Tibial nerve (tissue), 4 donors: Measurements from ENCODE around the gene DENND2C. TPM values are rescaled to one million over a fixed set of nuclear protein-coding genes. Genes with fewer than 3 reads are reported as not detected.

ENCODE experiments used
- DNase-seq, 2 donors: peaks; one replicate each; pipeline ENCODE4 v3.0.0-alpha.2; 2019; ENCODE audit warnings: low spot score in 2 of 2
- H3K27ac ChIP-seq, 4 donors: fragments of 200-600 bp; sonication (generic) in 3 of 4; one replicate each; pipeline ENCODE4 v1.5.1; 2017 to 2019; ENCODE audit warnings: mild to moderate bottlenecking in 1 of 4
- H3K27me3 ChIP-seq, 2 donors: fragments of 200-600 bp; sonication (generic) in 1 of 2; one replicate each; pipeline versions ENCODE4 v1.5.1 to v1.6.0; 2017 to 2019
- H3K36me3 ChIP-seq, 3 donors: fragments of 200-600 bp; sonication (generic); one replicate each; pipeline ENCODE4 v1.5.1; 2018 to 2019
- H3K4me1 ChIP-seq, 4 donors: fragments of 200-600 bp; sonication (generic) in 3 of 4; one replicate each; pipeline ENCODE4 v1.5.1; 2017 to 2019
- H3K4me3 ChIP-seq, 4 donors: fragments of 200-600 bp; sonication (generic) in 3 of 4; one replicate each; pipeline ENCODE4 v1.5.1; 2017 to 2019; ENCODE audit warnings: mild to moderate bottlenecking in 1 of 4, moderate library complexity in 1 of 4
- H3K9me3 ChIP-seq, 4 donors: fragments of 200-600 bp; sonication (generic) in 3 of 4; one replicate each; pipeline ENCODE4 v1.5.1; 2017 to 2019
- EP300 ChIP-seq, 2 donors: sonication (generic); formaldehyde crosslinking; IDR thresholded peaks; one replicate each; pipeline ENCODE4 v1.6.1; 2017; ENCODE audit warnings: antibody characterized with exemption in 2 of 2, mild to moderate bottlenecking in 1 of 2
- POLR2A ChIP-seq, 2 donors: fragments of 450-650 bp; IDR thresholded peaks; one replicate each; pipeline ENCODE4 v1.6.1; 2017; ENCODE audit warnings: antibody characterized with exemption in 2 of 2, mild to moderate bottlenecking in 2 of 2, moderate library complexity in 2 of 2
- WGBS, 2 donors: methylation state at CpG; one replicate each; pipeline ENCODE4 v1.1.5; 2018; 5-methylcytosine and 5-hydroxymethylcytosine counted together
- total RNA-seq, 4 donors: library from RNA; depleted of rRNA; stranded (reverse); fragments of >200 nt; gene quantifications; one replicate each; pipeline ENCODE4 v1.1.0, GENCODE V29; 2016
- TF ChIP-seq, protein P1 (sequence below), 5 experiments: fragments of 200-600 bp in 3 of 5; fragments of 450-650 bp in 2 of 5; sonication (generic) in 3 of 5; IDR thresholded peaks; one replicate each; pipeline ENCODE4 v1.5.1; 2016 to 2019; ENCODE audit warnings: antibody characterized with exemption in 5 of 5, mild to moderate bottlenecking in 3 of 5, moderate library complexity in 2 of 5

DENND2C gene
- total RNA-seq, 4 donors from 2014 or later = 2.4 to 4.5 (median 3.3) TPM

DNA sequence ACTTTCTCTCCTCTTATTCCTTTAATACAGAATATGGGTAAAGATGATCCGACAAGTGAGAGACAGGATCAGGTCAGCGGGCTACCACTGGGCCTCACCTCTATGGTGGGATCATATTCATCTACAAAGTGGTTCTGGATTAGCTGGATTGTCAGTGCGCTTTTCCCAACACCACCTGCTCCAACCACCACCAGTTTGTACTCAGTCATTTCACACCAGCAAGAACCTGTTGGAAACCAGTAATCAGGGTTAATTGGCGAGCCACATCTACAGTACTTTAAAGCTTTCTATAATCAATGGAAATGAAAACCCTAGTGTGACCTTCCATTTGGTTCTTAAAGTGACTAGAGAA is 46.1 kb upstream of the DENND2C start:
- H3K4me1 ChIP-seq = peaks cover 0 to 39% (median 14%) of the 10 kb centered on the region in 4 donors
- DNase-seq = no peak
- H3K27ac ChIP-seq = peak overlapping the region; percentile 92 to 94 (median 93)
- peak overlapping the region; percentile 76 to 96 (median 84) for H3K4me3 ChIP-seq
- H3K36me3 ChIP-seq = peaks cover 3 to 66% (median 18%) of the 10 kb centered on the region in 3 donors
- H3K9me3 ChIP-seq = no peaks in the 10 kb centered on the region
- WGBS, 2 donors = 27 to 29% methylated on average over 4 of the region's 4 CpGs
- no peak for TF ChIP-seq EP300 (IDR thresholded peaks at IDR 0.05)
- TF ChIP-seq POLR2A (IDR thresholded peaks at IDR 0.05) = no peak
- TF ChIP-seq, protein P1, sequence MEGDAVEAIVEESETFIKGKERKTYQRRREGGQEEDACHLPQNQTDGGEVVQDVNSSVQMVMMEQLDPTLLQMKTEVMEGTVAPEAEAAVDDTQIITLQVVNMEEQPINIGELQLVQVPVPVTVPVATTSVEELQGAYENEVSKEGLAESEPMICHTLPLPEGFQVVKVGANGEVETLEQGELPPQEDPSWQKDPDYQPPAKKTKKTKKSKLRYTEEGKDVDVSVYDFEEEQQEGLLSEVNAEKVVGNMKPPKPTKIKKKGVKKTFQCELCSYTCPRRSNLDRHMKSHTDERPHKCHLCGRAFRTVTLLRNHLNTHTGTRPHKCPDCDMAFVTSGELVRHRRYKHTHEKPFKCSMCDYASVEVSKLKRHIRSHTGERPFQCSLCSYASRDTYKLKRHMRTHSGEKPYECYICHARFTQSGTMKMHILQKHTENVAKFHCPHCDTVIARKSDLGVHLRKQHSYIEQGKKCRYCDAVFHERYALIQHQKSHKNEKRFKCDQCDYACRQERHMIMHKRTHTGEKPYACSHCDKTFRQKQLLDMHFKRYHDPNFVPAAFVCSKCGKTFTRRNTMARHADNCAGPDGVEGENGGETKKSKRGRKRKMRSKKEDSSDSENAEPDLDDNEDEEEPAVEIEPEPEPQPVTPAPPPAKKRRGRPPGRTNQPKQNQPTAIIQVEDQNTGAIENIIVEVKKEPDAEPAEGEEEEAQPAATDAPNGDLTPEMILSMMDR (IDR thresholded peaks at IDR 0.05) = no peak
- H3K27me3 ChIP-seq = no peaks in the 10 kb centered on the region

DNA sequence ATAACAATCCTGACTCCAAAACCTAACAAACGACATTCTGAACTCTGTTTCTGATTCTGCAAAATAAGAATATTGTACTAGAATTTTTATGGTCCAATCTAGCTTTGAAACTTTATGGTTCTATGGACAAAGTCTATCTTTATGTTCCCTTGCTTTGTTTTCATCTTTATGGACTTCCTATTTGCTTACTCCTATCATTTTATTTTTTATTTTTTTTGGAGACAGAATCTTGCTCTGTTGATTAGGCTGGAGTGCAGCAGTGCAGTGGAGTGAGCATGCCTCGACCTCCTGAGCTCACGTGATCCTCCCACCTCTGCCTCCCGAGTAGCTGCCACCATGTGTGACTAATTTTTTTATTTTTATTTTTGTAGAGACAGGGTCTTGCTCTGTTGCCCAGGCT is 43.1 kb upstream of the DENND2C start:
- peaks cover 0 to 63% (median 6%) of the 10 kb centered on the region in 3 donors for H3K36me3 ChIP-seq
- no peak for TF ChIP-seq EP300 (IDR thresholded peaks at IDR 0.05)
- TF ChIP-seq, protein P1 (IDR thresholded peaks at IDR 0.05) = no peak
- TF ChIP-seq POLR2A (IDR thresholded peaks at IDR 0.05) = no peak
- H3K27me3 ChIP-seq = no peaks in the 10 kb centered on the region
- H3K4me1 ChIP-seq = peaks cover 0 to 39% (median 14%) of the 10 kb centered on the region in 4 donors
- H3K9me3 ChIP-seq = no peaks in the 10 kb centered on the region
- 72 to 74% methylated on average over 4 of the region's 4 CpGs for WGBS, 2 donors
- no peak overlapping the region for H3K4me3 ChIP-seq
- H3K27ac ChIP-seq = no peak overlapping the region
- DNase-seq = no peak

DNA sequence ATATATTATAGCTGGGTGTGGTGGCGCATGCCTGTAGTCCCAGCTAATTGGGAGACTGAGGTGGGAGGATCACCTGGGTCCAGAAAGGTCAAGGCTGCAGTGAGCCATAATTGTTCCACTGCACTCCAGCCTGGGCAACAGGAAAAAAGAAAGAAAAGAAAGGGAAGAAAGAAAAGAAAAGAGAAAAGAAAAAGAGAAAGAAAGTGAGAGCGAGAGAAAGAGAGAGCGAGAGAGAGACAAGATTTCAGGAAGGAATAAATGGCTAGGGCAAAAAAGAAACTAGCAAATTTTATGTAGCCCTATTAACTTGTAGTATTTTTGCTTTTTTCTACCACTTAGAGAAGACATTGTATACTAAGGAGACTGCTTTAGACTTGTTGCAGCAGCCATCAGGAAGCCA is 40.5 kb upstream of the DENND2C start:
- H3K27me3 ChIP-seq = no peaks in the 10 kb centered on the region
- peaks cover 0 to 26% (median 4%) of the 10 kb centered on the region in 4 donors for H3K4me1 ChIP-seq
- peaks cover 0 to 84% (median 6%) of the 10 kb centered on the region in 3 donors for H3K36me3 ChIP-seq

DNA sequence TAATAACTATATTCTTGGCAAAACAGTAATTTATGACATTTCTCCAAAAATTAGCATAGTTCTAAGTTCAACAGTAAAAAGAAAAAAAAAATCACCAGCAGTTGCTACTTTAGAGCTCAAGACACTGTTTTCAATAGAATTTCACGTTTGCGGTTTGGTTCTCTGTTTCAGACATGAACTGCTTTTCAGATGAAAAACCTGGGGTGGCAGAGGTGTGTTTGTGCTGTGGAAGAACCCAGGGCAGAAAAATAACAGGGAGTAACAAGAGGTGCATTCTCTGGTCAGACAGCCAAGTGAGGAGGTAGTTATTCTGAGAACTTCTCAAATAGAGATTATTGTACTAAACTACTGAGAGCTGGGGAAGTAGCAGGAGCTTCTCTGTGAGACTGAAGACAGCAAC is 37.8 kb upstream of the DENND2C start:
- H3K9me3 ChIP-seq = no peaks in the 10 kb centered on the region
- no peak overlapping the region for H3K4me3 ChIP-seq
- H3K27me3 ChIP-seq = no peaks in the 10 kb centered on the region
- H3K27ac ChIP-seq = no peak overlapping the region
- TF ChIP-seq POLR2A (IDR thresholded peaks at IDR 0.05) = no peak
- H3K4me1 ChIP-seq = no peaks in the 10 kb centered on the region
- WGBS, 2 donors = 85 to 94% methylated on average over 2 of the region's 2 CpGs
- H3K36me3 ChIP-seq = peaks cover 0 to 76% (median 6%) of the 10 kb centered on the region in 3 donors
- DNase-seq = no peak

More for the DNA sequence above, 40.5 kb upstream of the DENND2C start:
- no peaks in the 10 kb centered on the region for H3K9me3 ChIP-seq
- DNase-seq = no peak
- no peak overlapping the region for H3K27ac ChIP-seq
- TF ChIP-seq EP300 (IDR thresholded peaks at IDR 0.05) (no peak), POLR2A (IDR thresholded peaks at IDR 0.05) (no peak)
- TF ChIP-seq, protein P1 (IDR thresholded peaks at IDR 0.05) = no peak
- no peak overlapping the region for H3K4me3 ChIP-seq
- WGBS, 2 donors = 91 to 98% methylated on average over 3 of the region's 3 CpGs

DNA sequence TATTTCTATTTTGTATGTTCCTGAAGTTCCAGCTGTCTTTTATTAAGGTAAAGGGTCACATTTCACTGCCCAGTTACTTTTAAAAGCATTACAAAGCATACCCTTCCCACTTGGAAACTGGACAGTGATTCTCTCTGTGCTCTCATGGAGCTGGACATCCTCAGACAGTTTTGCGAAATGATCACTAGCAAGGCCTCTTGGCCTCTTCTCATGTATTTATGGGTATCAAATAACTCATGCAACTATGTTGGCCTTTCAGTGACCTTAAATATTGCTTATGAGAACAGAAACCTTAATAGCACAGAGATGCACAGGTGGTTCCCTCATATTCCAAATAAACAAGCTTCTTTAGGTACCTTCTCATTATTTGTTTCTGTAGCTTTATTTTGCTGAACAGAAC is 33.4 kb upstream of the DENND2C start:
- no peak overlapping the region for H3K27ac ChIP-seq
- peaks cover 0 to 35% (median 0%) of the 10 kb centered on the region in 3 donors for H3K36me3 ChIP-seq
- no peaks in the 10 kb centered on the region for H3K4me1 ChIP-seq
- WGBS, 2 donors = 85 to 89% methylated on average over 1 of the region's 1 CpG
- H3K27me3 ChIP-seq = no peaks in the 10 kb centered on the region
- DNase-seq = no peak
- TF ChIP-seq EP300 (IDR thresholded peaks at IDR 0.05) (no peak), POLR2A (IDR thresholded peaks at IDR 0.05) (no peak)
- TF ChIP-seq, protein P1 (IDR thresholded peaks at IDR 0.05) = no peak
- H3K4me3 ChIP-seq = no peak overlapping the region
- no peaks in the 10 kb centered on the region for H3K9me3 ChIP-seq

DNA sequence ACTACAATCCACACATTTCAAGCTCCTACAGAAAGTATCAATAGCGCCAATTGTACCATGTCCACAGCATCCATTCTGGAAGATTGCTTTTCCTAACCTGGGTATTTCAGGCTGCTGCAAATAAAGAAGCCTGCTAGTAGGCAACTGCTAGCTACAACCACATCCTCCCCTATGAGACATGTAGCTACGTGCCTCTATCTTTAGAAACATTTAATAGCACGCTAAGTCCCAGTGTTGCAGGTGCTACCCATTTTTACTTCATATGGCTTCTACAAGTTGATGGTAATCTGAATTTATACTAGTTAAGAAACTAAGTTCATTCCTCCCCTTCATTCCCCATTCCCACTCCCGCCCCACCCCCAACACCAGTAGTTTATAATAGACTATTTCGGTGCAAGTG is 32.9 kb upstream of the DENND2C start:
- Histone ChIP-seq H3K36me3 (peaks cover 0 to 30% (median 0%) of the 10 kb centered on the region in 3 donors), H3K4me3 (no peak overlapping the region), H3K27ac (no peak overlapping the region), H3K27me3 (no peaks in the 10 kb centered on the region), H3K9me3 (no peaks in the 10 kb centered on the region), H3K4me1 (no peaks in the 10 kb centered on the region)
- DNase-seq = no peak
- TF ChIP-seq POLR2A (IDR thresholded peaks at IDR 0.05) = no peak
- TF ChIP-seq, protein P1 (IDR thresholded peaks at IDR 0.05) = no peak
- TF ChIP-seq EP300 (IDR thresholded peaks at IDR 0.05) = no peak
- WGBS, 2 donors = 87 to 89% methylated on average over 5 of the region's 5 CpGs
